Measurements from ENCODE around the gene MORF4L1. TPM values are rescaled to one million over a fixed set of nuclear protein-coding genes. Genes with fewer than 3 reads are reported as not detected.

MORF4L1 gene
- total RNA-seq, 1 donor from 2014 or later = 398 TPM

GRCh38 chr15:78928616-78929093 lies 56.0 kb downstream of the MORF4L1 start:
- Histone ChIP-seq H3K9me3 (ENCODE audit: insufficient read depth, low read depth, low read length) (no peaks in the 10 kb centered on the region), H3K27ac (ENCODE audit: low read depth, low read length) (no peak overlapping the region), H3K79me2 (ENCODE audit: insufficient read depth, low read length) (no peaks in the 10 kb centered on the region), H3K36me3 (ENCODE audit: insufficient read depth, low read length) (no peaks in the 10 kb centered on the region), H4K20me1 (ENCODE audit: insufficient read depth, low read length) (peaks cover 18% of the 10 kb centered on the region), H3K9ac (ENCODE audit: low read length) (no peak overlapping the region), H3K4me3 (ENCODE audit: insufficient read depth, low read depth, low read length) (no peak overlapping the region), H3K4me2 (ENCODE audit: low read length) (no peak overlapping the region), H3K27me3 (ENCODE audit: insufficient read depth, low read length) (no peaks in the 10 kb centered on the region), H3K4me1 (ENCODE audit: insufficient read depth, low read length) (peaks cover 11% of the 10 kb centered on the region), H2AFZ (ENCODE audit: low read depth, low read length) (no peak overlapping the region)
- Mint-ChIP-seq H3K27me3 (ENCODE audit: low read depth, unreplicated experiment) (peaks cover 16% of the 10 kb centered on the region), H3K4me1 (ENCODE audit: low read depth, unreplicated experiment) (peaks cover 5% of the 10 kb centered on the region), H3K27ac (ENCODE audit: unreplicated experiment) (no peak overlapping the region), H3K4me3 (ENCODE audit: unreplicated experiment) (no peak overlapping the region), H3K36me3 (ENCODE audit: low read depth, unreplicated experiment) (peaks cover 14% of the 10 kb centered on the region), H3K9me3 (ENCODE audit: unreplicated experiment) (no peaks in the 10 kb centered on the region)
- FAIRE-seq = no peak
- no peak for DNase-seq (ENCODE audit: low read depth)
- no peak for TF ChIP-seq CTCF (IDR thresholded peaks at IDR 0.05; ENCODE audit: insufficient read depth, low read depth, low read length)
- no peak for TF ChIP-seq EZH2 (IDR thresholded peaks at IDR 0.05; ENCODE audit: insufficient read depth, low read length)

GRCh38 chr15:78929536-78930264 lies 57.0 kb downstream of the MORF4L1 start:
- Histone ChIP-seq H3K4me2 (ENCODE audit: low read length) (no peak overlapping the region), H3K9ac (ENCODE audit: low read length) (no peak overlapping the region), H3K79me2 (ENCODE audit: insufficient read depth, low read length) (no peaks in the 10 kb centered on the region), H3K27ac (ENCODE audit: low read depth, low read length) (no peak overlapping the region), H3K27me3 (ENCODE audit: insufficient read depth, low read length) (no peaks in the 10 kb centered on the region), H4K20me1 (ENCODE audit: insufficient read depth, low read length) (peaks cover 13% of the 10 kb centered on the region), H3K4me1 (ENCODE audit: insufficient read depth, low read length) (peaks cover 11% of the 10 kb centered on the region), H3K36me3 (ENCODE audit: insufficient read depth, low read length) (no peaks in the 10 kb centered on the region), H3K9me3 (ENCODE audit: insufficient read depth, low read depth, low read length) (no peaks in the 10 kb centered on the region), H2AFZ (ENCODE audit: low read depth, low read length) (no peak overlapping the region), H3K4me3 (ENCODE audit: insufficient read depth, low read depth, low read length) (no peak overlapping the region)
- Mint-ChIP-seq H3K4me3 (ENCODE audit: unreplicated experiment) (peak overlapping the region; percentile 65), H3K9me3 (ENCODE audit: unreplicated experiment) (no peaks in the 10 kb centered on the region), H3K27ac (ENCODE audit: unreplicated experiment) (no peak overlapping the region), H3K27me3 (ENCODE audit: low read depth, unreplicated experiment) (peaks cover 20% of the 10 kb centered on the region), H3K4me1 (ENCODE audit: low read depth, unreplicated experiment) (peaks cover 5% of the 10 kb centered on the region), H3K36me3 (ENCODE audit: low read depth, unreplicated experiment) (peaks cover 8% of the 10 kb centered on the region)
- TF ChIP-seq CTCF (IDR thresholded peaks at IDR 0.05; ENCODE audit: insufficient read depth, low read depth, low read length) (no peak), EZH2 (IDR thresholded peaks at IDR 0.05; ENCODE audit: insufficient read depth, low read length) (no peak)
- DNase-seq (ENCODE audit: low read depth) = no peak
- FAIRE-seq = no peak
